ENCODE measurements around the gene ADGRF1.

The ADGRF1 gene

GRCh38 chr6:46967826-46968349, 74.2 kb downstream of the ADGRF1 start:
- TF ChIP-seq EZH2phosphoT487 (IDR thresholded peaks at IDR 0.05; ENCODE audit: low read depth) (no peak), CTCF (IDR thresholded peaks at IDR 0.05; ENCODE audit: low read depth, low read length) (no peak)
- Histone ChIP-seq H3K4me2 (ENCODE audit: low read length) (no peak overlapping the region), H3K27ac (ENCODE audit: low read length) (no peak overlapping the region), H2AFZ (ENCODE audit: low read depth, low read length) (no peak overlapping the region), H3K4me1 (ENCODE audit: low read length) (no peaks in the 10 kb centered on the region), H3K9ac (ENCODE audit: low read length) (no peak overlapping the region), H3K36me3 (replicated peaks; ENCODE audit: low read depth, low read length) (no peaks in the 10 kb centered on the region), H3K27me3 (ENCODE audit: low read depth, low read length) (peaks cover 26% of the 10 kb centered on the region), H3K9me3 (ENCODE audit: insufficient read depth, low read length) (no peaks in the 10 kb centered on the region), H3K4me3 (ENCODE audit: low read length) (no peak overlapping the region), H4K20me1 (ENCODE audit: insufficient read depth, low read length) (no peaks in the 10 kb centered on the region), H3K79me2 (ENCODE audit: low read length) (no peaks in the 10 kb centered on the region)

DNA sequence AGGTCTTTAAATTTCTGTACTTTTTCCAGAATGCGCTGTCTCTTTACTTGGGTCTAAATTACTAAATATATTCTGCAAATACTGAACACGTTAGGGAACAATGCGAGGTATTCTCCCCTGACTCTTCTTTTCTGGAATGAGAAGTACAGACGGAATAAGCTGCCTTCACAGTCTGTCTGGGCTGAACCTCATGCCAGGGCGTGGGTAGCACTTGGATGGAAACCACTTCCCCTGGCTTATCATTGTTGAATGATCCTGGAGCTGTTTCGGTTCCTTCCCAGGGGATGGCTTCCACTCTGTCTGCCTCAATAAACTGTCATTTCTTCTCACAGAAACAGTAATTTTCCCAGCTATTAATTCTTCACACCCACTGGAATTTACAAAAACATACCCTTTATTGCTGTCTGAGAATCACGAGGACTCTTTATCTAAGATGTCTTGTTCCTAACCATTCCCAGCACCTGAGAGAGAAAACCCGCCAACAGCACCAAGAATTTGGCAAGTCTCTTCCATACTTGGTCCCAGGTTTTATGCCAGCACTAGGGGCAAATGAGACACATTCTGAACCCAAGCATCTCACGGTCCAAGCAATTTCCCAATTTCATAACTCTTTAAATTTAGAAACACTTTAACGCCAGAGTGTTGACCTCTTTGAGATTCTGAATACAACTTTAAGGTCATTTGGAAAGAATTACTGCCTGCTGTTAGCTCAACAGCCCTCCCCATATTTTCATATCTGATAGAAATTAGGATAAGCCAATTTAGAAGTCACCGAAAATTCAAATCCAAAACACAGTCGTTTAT, 77.2 kb downstream of the ADGRF1 start:
- Histone ChIP-seq H3K9ac (ENCODE audit: low read length) (no peak overlapping the region), H3K4me1 (ENCODE audit: low read length) (peaks cover 13% of the 10 kb centered on the region), H2AFZ (ENCODE audit: low read depth, low read length) (no peak overlapping the region), H3K4me2 (ENCODE audit: low read length) (no peak overlapping the region), H3K27ac (ENCODE audit: low read length) (no peak overlapping the region), H3K27me3 (ENCODE audit: low read depth, low read length) (peaks cover 36% of the 10 kb centered on the region), H4K20me1 (ENCODE audit: insufficient read depth, low read length) (no peaks in the 10 kb centered on the region), H3K36me3 (replicated peaks; ENCODE audit: low read depth, low read length) (no peaks in the 10 kb centered on the region), H3K9me3 (ENCODE audit: insufficient read depth, low read length) (no peaks in the 10 kb centered on the region), H3K79me2 (ENCODE audit: low read length) (no peaks in the 10 kb centered on the region), H3K4me3 (ENCODE audit: low read length) (no peak overlapping the region)
- TF ChIP-seq CTCF (IDR thresholded peaks at IDR 0.05; ENCODE audit: low read depth, low read length) (no peak), EZH2phosphoT487 (IDR thresholded peaks at IDR 0.05; ENCODE audit: low read depth) (no peak)

DNA sequence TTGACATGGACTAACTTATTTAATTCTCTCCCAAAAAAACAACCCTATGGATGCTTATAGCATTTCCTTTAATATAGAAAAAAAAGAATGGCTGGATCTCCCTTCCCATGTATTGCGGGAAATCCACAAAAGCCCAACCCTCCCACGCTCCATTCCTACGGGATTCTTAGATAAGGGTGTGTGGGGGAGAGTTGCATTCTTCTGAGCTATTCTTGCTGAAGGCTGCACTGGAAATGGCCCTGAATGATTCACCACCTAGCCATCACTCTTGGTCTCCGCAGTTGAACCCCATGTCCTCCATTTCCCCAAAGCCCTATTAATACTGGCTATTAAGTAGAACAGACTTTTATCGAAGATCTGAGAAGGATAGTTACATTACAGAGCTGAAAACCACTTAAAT, 78.5 kb downstream of the ADGRF1 start:
- no peak overlapping the region for H3K27ac ChIP-seq (ENCODE audit: low read length)

More for the DNA sequence above, 78.5 kb downstream of the ADGRF1 start:
- no peak overlapping the region for H3K4me2 ChIP-seq (ENCODE audit: low read length)
- H3K79me2 ChIP-seq (ENCODE audit: low read length) = no peaks in the 10 kb centered on the region
- H2AFZ ChIP-seq (ENCODE audit: low read depth, low read length) = no peak overlapping the region
- H3K9ac ChIP-seq (ENCODE audit: low read length) = no peak overlapping the region
- H3K4me1 ChIP-seq (ENCODE audit: low read length) = peaks cover 13% of the 10 kb centered on the region
- no peaks in the 10 kb centered on the region for H4K20me1 ChIP-seq (ENCODE audit: insufficient read depth, low read length)
- H3K9me3 ChIP-seq (ENCODE audit: insufficient read depth, low read length) = no peaks in the 10 kb centered on the region
- no peaks in the 10 kb centered on the region for H3K36me3 ChIP-seq (replicated peaks; ENCODE audit: low read depth, low read length)
- TF ChIP-seq EZH2phosphoT487 (IDR thresholded peaks at IDR 0.05; ENCODE audit: low read depth) (no peak), CTCF (IDR thresholded peaks at IDR 0.05; ENCODE audit: low read depth, low read length) (no peak)
- peaks cover 33% of the 10 kb centered on the region for H3K27me3 ChIP-seq (ENCODE audit: low read depth, low read length)
- no peak overlapping the region for H3K4me3 ChIP-seq (ENCODE audit: low read length)

Measured in OCI-LY3 (cell line).